WTC11 (cell line): Measurements from ENCODE around the gene P2RX1. TPM values are rescaled to one million over a fixed set of nuclear protein-coding genes. Genes with fewer than 3 reads are reported as not detected.

Experiments
- ATAC-seq: fragments of 200-7000 bp; cut with Tn5 transposase; 2 replicates; pipeline ENCODE4 v1.10.0; 2021; ENCODE audit warnings: mild to moderate bottlenecking, moderate library complexity
- CTCF ChIA-PET: fragments of 300-600 bp; sonication (Branson Sonifier 250); formaldehyde crosslinking; loops from one replicate; lab custom pipeline; 2021; ENCODE audit warnings: antibody characterized with exemption; lab: Charles Lee
- POLR2A ChIA-PET: fragments of 350-600 bp; sonication (Branson Sonifier 250); formaldehyde crosslinking; loops from one replicate; lab custom pipeline; 2021; ENCODE audit warnings: antibody characterized with exemption; lab: Charles Lee
- DNase-seq: peaks from one replicate; pipeline ENCODE4 v3.0.0; 2021; ENCODE audit warnings: low spot score
- H3K27ac Mint-ChIP-seq: 2 replicates; pipeline ENCODE4 v1.8.0; 2021; ENCODE audit warnings: mixed read lengths
- H3K27me3 Mint-ChIP-seq: 2 replicates; pipeline ENCODE4 v1.8.0; 2021; ENCODE audit warnings: low read depth, mild to moderate bottlenecking, moderate library complexity, mixed read lengths
- H3K36me3 Mint-ChIP-seq: 2 replicates; pipeline ENCODE4 v1.8.0; 2021; ENCODE audit warnings: mixed read lengths
- H3K4me1 Mint-ChIP-seq: 2 replicates; pipeline ENCODE4 v1.8.0; 2022; ENCODE audit warnings: mixed read lengths
- H3K4me3 Mint-ChIP-seq: 2 replicates; pipeline ENCODE4 v1.8.0; 2021; ENCODE audit warnings: mild to moderate bottlenecking, moderate library complexity, mixed read lengths
- H3K9me3 Mint-ChIP-seq: 2 replicates; pipeline ENCODE4 v1.8.0; 2021; ENCODE audit warnings: mixed read lengths
- FOXJ3 ChIP-seq: sonication (generic); formaldehyde crosslinking; IDR thresholded peaks from 2 replicates; pipeline ENCODE4 v1.9.0; 2021; ENCODE audit warnings: missing genetic modification reagents, mild to moderate bottlenecking, borderline replicate concordance
- KAT7 ChIP-seq: sonication (generic); formaldehyde crosslinking; IDR thresholded peaks from 2 replicates; pipeline ENCODE4 v1.8.1; 2023; ENCODE audit warnings: missing genetic modification reagents, mild to moderate bottlenecking, borderline replicate concordance
- MXD4 ChIP-seq: fragments of 250-450 bp; sonication (Bioruptor Pico); IDR thresholded peaks from 2 replicates; pipeline ENCODE4 v1.8.0; 2021; ENCODE audit warnings: mild to moderate bottlenecking, moderate library complexity, borderline replicate concordance
- NFATC4 ChIP-seq: fragments of 250-450 bp; sonication (Bioruptor Pico); IDR thresholded peaks from 2 replicates; pipeline ENCODE4 v1.9.0; 2021; ENCODE audit warnings: mild to moderate bottlenecking
- NFYB ChIP-seq: sonication (generic); formaldehyde crosslinking; conservative IDR thresholded peaks from 2 replicates; pipeline ENCODE4 v1.8.0; 2022; ENCODE audit warnings: low read depth, missing genetic modification reagents
- OVOL2 ChIP-seq: fragments of 250-450 bp; sonication (Bioruptor Pico); IDR thresholded peaks from 2 replicates; pipeline ENCODE4 v1.9.0; 2021; ENCODE audit warnings: mild to moderate bottlenecking, borderline replicate concordance
- SMAD4 ChIP-seq: sonication (generic); formaldehyde crosslinking; IDR thresholded peaks from 2 replicates; pipeline ENCODE4 v1.8.0; 2022; ENCODE audit warnings: mild to moderate bottlenecking, missing genetic modification reagents
- ZNF423 ChIP-seq: fragments of 250-450 bp; sonication (Bioruptor Pico); IDR thresholded peaks from 2 replicates; pipeline ENCODE4 v2.1.2; 2022; ENCODE audit warnings: mild to moderate bottlenecking, moderate library complexity
- total RNA-seq: library from RNA; stranded (reverse); gene quantifications from 3 replicates; pipeline ENCODE4 v1.2.3, GENCODE V29; 2021
- TF ChIP-seq, protein P1 (sequence below): sonication (generic); formaldehyde crosslinking; IDR thresholded peaks from 2 replicates; pipeline ENCODE4 v1.8.1; 2023; ENCODE audit warnings: mild to moderate bottlenecking, missing genetic modification reagents
- TF ChIP-seq, protein P2 (sequence below): sonication (generic); formaldehyde crosslinking; IDR thresholded peaks from 2 replicates; pipeline ENCODE4 v1.8.0; 2023; ENCODE audit warnings: missing genetic modification reagents, mild to moderate bottlenecking, borderline replicate concordance
- TF ChIP-seq, protein P3 (sequence below): sonication (generic); formaldehyde crosslinking; IDR thresholded peaks from 2 replicates; pipeline ENCODE4 v1.8.0; 2023; ENCODE audit warnings: mild to moderate bottlenecking, missing genetic modification reagents
- TF ChIP-seq, protein P4 (sequence below): sonication (generic); formaldehyde crosslinking; IDR thresholded peaks from 2 replicates; pipeline ENCODE4 v1.8.0; 2022; ENCODE audit warnings: missing genetic modification reagents

P2RX1 gene
- total RNA-seq, 1 experiment from 2014 or later: 0.07 TPM

DNA sequence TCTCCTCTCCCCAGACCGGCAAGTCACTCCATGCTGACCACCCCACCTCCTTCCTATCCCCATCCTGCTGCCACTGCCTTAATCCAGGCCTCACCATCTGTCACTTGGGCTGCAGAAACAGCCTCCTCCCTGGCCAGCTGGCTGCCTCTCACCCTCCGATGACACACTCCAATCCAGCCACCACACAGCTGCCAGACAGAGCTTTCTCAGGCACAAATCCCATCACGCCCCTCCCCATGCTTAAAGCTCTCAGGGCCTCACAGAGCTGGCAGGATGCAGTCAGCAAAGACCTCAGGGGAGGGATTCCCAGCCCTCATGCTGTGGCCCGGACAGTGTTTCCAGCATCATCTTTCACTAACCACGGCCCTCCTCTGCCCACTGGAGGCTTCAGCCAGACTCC lies 37.1 kb downstream of the P2RX1 start:
- Mint-ChIP-seq H3K27me3 (no peaks in the 10 kb centered on the region; the same call in 1 of the 2 replicates), H3K4me1 (no peaks in the 10 kb centered on the region), H3K36me3 (peaks cover 14% of the 10 kb centered on the region), H3K9me3 (no peaks in the 10 kb centered on the region), H3K27ac (peak overlapping the region; percentile 57; the same call in 1 of the 2 replicates), H3K4me3 (no peak overlapping the region)
- ATAC-seq (no peak), DNase-seq (no peak)
- ChIA-PET POLR2A (no interaction called here), CTCF (interaction anchor here (1.3 to 1.4 kb wide), 3 partner anchors 33 to 35 kb away, joined by 6 to 12 read pairs (median 7); partner anchors contain the start of gene NCBP3)
- TF ChIP-seq SMAD4 (CRISPR knock-in tag): no peak
- TF ChIP-seq NFYB (CRISPR knock-in tag): no peak

DNA sequence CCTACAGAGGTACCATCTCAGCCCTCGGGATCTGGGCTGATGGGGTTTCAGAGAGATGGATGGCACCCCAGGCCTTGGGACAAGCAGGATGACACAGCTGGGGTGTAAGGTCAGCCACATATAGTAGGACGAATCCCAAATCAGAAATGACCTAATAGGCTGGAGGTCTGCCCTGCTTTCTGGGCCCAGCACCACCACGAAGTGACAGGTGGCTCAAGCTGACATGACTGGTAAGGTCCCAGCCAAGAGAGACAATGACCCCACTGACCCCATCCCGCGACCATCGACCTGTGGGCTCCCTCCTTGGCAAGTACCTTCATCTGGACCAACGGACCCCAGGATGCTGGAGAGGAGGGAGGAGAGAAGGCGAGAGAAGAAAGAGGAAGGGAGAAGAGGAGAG lies 39.0 kb downstream of the P2RX1 start:
- ATAC-seq: no peak
- H3K4me1 Mint-ChIP-seq: no peaks in the 10 kb centered on the region
- peaks cover 17% of the 10 kb centered on the region for H3K36me3 Mint-ChIP-seq
- CTCF ChIA-PET: interaction anchor here (0.7 to 1.8 kb wide), 3 partner anchors 15 to 37 kb away, joined by 3 to 6 read pairs (median 3); partner anchors contain the start of genes CAMKK1 and NCBP3
- no peak overlapping the region for H3K4me3 Mint-ChIP-seq
- DNase-seq: no peak
- POLR2A ChIA-PET: no interaction called here
- no peaks in the 10 kb centered on the region for H3K27me3 Mint-ChIP-seq
- no peak overlapping the region for H3K27ac Mint-ChIP-seq
- TF ChIP-seq, protein P1, sequence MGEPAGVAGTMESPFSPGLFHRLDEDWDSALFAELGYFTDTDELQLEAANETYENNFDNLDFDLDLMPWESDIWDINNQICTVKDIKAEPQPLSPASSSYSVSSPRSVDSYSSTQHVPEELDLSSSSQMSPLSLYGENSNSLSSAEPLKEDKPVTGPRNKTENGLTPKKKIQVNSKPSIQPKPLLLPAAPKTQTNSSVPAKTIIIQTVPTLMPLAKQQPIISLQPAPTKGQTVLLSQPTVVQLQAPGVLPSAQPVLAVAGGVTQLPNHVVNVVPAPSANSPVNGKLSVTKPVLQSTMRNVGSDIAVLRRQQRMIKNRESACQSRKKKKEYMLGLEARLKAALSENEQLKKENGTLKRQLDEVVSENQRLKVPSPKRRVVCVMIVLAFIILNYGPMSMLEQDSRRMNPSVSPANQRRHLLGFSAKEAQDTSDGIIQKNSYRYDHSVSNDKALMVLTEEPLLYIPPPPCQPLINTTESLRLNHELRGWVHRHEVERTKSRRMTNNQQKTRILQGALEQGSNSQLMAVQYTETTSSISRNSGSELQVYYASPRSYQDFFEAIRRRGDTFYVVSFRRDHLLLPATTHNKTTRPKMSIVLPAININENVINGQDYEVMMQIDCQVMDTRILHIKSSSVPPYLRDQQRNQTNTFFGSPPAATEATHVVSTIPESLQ (CRISPR knock-in tag): no peak
- TF ChIP-seq NFATC4 (CRISPR knock-in tag): no peak
- TF ChIP-seq MXD4 (CRISPR knock-in tag): no peak
- TF ChIP-seq, protein P2, sequence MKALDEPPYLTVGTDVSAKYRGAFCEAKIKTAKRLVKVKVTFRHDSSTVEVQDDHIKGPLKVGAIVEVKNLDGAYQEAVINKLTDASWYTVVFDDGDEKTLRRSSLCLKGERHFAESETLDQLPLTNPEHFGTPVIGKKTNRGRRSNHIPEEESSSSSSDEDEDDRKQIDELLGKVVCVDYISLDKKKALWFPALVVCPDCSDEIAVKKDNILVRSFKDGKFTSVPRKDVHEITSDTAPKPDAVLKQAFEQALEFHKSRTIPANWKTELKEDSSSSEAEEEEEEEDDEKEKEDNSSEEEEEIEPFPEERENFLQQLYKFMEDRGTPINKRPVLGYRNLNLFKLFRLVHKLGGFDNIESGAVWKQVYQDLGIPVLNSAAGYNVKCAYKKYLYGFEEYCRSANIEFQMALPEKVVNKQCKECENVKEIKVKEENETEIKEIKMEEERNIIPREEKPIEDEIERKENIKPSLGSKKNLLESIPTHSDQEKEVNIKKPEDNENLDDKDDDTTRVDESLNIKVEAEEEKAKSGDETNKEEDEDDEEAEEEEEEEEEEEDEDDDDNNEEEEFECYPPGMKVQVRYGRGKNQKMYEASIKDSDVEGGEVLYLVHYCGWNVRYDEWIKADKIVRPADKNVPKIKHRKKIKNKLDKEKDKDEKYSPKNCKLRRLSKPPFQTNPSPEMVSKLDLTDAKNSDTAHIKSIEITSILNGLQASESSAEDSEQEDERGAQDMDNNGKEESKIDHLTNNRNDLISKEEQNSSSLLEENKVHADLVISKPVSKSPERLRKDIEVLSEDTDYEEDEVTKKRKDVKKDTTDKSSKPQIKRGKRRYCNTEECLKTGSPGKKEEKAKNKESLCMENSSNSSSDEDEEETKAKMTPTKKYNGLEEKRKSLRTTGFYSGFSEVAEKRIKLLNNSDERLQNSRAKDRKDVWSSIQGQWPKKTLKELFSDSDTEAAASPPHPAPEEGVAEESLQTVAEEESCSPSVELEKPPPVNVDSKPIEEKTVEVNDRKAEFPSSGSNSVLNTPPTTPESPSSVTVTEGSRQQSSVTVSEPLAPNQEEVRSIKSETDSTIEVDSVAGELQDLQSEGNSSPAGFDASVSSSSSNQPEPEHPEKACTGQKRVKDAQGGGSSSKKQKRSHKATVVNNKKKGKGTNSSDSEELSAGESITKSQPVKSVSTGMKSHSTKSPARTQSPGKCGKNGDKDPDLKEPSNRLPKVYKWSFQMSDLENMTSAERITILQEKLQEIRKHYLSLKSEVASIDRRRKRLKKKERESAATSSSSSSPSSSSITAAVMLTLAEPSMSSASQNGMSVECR (CRISPR knock-in tag): no peak
- TF ChIP-seq ZNF423 (CRISPR knock-in tag): no peak
- TF ChIP-seq, protein P3, sequence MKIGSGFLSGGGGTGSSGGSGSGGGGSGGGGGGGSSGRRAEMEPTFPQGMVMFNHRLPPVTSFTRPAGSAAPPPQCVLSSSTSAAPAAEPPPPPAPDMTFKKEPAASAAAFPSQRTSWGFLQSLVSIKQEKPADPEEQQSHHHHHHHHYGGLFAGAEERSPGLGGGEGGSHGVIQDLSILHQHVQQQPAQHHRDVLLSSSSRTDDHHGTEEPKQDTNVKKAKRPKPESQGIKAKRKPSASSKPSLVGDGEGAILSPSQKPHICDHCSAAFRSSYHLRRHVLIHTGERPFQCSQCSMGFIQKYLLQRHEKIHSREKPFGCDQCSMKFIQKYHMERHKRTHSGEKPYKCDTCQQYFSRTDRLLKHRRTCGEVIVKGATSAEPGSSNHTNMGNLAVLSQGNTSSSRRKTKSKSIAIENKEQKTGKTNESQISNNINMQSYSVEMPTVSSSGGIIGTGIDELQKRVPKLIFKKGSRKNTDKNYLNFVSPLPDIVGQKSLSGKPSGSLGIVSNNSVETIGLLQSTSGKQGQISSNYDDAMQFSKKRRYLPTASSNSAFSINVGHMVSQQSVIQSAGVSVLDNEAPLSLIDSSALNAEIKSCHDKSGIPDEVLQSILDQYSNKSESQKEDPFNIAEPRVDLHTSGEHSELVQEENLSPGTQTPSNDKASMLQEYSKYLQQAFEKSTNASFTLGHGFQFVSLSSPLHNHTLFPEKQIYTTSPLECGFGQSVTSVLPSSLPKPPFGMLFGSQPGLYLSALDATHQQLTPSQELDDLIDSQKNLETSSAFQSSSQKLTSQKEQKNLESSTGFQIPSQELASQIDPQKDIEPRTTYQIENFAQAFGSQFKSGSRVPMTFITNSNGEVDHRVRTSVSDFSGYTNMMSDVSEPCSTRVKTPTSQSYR (CRISPR knock-in tag): no peak
- TF ChIP-seq KAT7 (CRISPR knock-in tag): no peak
- no peak for TF ChIP-seq OVOL2
- TF ChIP-seq FOXJ3: no peak
- TF ChIP-seq, protein P4, sequence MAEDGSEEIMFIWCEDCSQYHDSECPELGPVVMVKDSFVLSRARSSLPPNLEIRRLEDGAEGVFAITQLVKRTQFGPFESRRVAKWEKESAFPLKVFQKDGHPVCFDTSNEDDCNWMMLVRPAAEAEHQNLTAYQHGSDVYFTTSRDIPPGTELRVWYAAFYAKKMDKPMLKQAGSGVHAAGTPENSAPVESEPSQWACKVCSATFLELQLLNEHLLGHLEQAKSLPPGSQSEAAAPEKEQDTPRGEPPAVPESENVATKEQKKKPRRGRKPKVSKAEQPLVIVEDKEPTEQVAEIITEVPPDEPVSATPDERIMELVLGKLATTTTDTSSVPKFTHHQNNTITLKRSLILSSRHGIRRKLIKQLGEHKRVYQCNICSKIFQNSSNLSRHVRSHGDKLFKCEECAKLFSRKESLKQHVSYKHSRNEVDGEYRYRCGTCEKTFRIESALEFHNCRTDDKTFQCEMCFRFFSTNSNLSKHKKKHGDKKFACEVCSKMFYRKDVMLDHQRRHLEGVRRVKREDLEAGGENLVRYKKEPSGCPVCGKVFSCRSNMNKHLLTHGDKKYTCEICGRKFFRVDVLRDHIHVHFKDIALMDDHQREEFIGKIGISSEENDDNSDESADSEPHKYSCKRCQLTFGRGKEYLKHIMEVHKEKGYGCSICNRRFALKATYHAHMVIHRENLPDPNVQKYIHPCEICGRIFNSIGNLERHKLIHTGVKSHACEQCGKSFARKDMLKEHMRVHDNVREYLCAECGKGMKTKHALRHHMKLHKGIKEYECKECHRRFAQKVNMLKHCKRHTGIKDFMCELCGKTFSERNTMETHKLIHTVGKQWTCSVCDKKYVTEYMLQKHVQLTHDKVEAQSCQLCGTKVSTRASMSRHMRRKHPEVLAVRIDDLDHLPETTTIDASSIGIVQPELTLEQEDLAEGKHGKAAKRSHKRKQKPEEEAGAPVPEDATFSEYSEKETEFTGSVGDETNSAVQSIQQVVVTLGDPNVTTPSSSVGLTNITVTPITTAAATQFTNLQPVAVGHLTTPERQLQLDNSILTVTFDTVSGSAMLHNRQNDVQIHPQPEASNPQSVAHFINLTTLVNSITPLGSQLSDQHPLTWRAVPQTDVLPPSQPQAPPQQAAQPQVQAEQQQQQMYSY (CRISPR knock-in tag): no peak
- H3K9me3 Mint-ChIP-seq: no peaks in the 10 kb centered on the region
